ENCODE data around the gene CTCFL. TPM values are rescaled to one million over a fixed set of nuclear protein-coding genes. Genes with fewer than 3 reads are reported as not detected.

CTCFL gene
- total and polyA plus RNA-seq, 4 donors: 0.05 to 0.08 (median 0.08) TPM; not detected in 1

DNA sequence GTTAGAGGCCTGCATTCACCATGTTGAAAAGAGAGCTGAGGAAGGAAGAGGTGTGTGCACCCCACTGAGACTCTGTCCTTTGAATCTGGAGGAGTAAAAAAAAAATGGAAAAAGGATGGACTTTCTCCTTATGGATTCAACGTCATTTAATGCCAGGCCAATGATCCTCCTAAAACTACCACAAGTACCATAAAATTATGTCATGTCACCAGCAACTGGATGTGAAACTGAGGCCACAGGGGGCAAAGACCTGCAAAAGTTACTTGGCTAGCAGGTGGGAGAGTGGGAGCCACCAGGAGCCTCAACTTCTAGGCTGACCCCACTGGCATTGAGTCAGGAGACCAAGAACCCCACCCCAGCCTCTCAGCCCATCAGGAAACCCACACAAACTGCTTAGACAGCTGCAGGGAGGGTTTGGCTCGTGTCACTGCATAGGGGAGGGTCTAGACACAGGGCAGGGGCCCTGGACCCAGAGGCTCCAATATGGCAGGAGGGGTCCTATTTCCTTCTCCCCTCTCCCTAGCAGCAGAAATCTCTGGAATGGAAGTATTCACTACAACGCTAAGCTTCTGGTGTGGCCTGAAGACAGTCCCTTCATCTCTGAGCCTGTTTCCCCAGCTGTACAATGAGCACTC lies 47.0 kb upstream of the CTCFL start:
- Histone ChIP-seq H3K36me3 (ENCODE audit: control insufficient read depth in 4 of 4, insufficient read depth in 3 of 4, low read depth in 1 of 4, low read length in 3 of 4) (no peaks in the 10 kb centered on the region), H3K9ac (ENCODE audit: low read depth in 1 of 2, low read length in 2 of 2) (no peak overlapping the region), H3K9me3 (ENCODE audit: control insufficient read depth in 4 of 4, low read length in 3 of 4) (no peaks in the 10 kb centered on the region), H3K27ac (ENCODE audit: low read depth in 1 of 2, low read length in 2 of 2) (peak overlapping the region in 1 of 2 donors; percentile 40), H3K27me3 (ENCODE audit: control insufficient read depth in 4 of 4, insufficient read depth in 4 of 4, low read length in 3 of 4) (no peaks in the 10 kb centered on the region), H3K4me1 (ENCODE audit: control insufficient read depth in 4 of 4, insufficient read depth in 4 of 4, low read length in 3 of 4) (peaks cover 4 to 35% (median 16%) of the 10 kb centered on the region in 4 donors), H3K4me3 (ENCODE audit: low read depth in 1 of 3, low read length in 3 of 3) (no peak overlapping the region)
- TF ChIP-seq FOXA2 (IDR thresholded peaks at IDR 0.05): no peak
- TF ChIP-seq RXRA (IDR thresholded peaks at IDR 0.05): no peak
- no peak for TF ChIP-seq JUND (IDR thresholded peaks at IDR 0.05)
- WGBS: 79% methylated on average over 3 of the region's 3 CpGs
- no peak for DNase-seq (ENCODE audit: low spot score)

DNA sequence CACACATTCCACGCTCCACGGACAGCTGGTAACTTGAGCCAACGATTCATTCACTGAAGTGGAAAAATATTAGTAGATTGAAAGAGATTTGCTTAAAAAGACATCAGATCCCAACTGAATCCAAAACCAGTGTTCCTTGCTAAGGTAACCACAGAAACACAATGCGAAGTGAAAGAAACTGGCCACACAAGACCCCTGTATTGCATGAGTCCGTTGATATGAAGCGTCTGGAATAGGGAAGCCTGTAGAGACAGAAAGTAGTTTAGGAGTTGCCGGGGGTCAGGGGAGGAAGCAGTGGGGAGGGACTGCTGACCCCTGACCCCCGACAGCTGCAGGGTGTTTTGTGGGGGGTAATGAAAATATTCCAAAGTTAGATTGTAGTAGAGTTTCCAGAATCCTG lies 46.0 kb upstream of the CTCFL start:
- TF ChIP-seq GABPA (IDR thresholded peaks at IDR 0.05 in 1 of 2, conservative IDR thresholded peaks at IDR 0.05 in 1 of 2) (no peak), TAF1 (conservative IDR thresholded peaks at IDR 0.05) (no peak), NR2F2 (IDR thresholded peaks at IDR 0.05) (no peak), EGR1 (IDR thresholded peaks at IDR 0.05; ENCODE audit: low read depth in 2 of 2) (no peak), YY1 (IDR thresholded peaks at IDR 0.05) (no peak), SP1 (IDR thresholded peaks at IDR 0.05) (no peak), HNF4G (IDR thresholded peaks at IDR 0.05) (no peak), JUND (IDR thresholded peaks at IDR 0.05) (no peak), HNF4A (conservative IDR thresholded peaks at IDR 0.05) (no peak)
- TF ChIP-seq, protein P1, sequence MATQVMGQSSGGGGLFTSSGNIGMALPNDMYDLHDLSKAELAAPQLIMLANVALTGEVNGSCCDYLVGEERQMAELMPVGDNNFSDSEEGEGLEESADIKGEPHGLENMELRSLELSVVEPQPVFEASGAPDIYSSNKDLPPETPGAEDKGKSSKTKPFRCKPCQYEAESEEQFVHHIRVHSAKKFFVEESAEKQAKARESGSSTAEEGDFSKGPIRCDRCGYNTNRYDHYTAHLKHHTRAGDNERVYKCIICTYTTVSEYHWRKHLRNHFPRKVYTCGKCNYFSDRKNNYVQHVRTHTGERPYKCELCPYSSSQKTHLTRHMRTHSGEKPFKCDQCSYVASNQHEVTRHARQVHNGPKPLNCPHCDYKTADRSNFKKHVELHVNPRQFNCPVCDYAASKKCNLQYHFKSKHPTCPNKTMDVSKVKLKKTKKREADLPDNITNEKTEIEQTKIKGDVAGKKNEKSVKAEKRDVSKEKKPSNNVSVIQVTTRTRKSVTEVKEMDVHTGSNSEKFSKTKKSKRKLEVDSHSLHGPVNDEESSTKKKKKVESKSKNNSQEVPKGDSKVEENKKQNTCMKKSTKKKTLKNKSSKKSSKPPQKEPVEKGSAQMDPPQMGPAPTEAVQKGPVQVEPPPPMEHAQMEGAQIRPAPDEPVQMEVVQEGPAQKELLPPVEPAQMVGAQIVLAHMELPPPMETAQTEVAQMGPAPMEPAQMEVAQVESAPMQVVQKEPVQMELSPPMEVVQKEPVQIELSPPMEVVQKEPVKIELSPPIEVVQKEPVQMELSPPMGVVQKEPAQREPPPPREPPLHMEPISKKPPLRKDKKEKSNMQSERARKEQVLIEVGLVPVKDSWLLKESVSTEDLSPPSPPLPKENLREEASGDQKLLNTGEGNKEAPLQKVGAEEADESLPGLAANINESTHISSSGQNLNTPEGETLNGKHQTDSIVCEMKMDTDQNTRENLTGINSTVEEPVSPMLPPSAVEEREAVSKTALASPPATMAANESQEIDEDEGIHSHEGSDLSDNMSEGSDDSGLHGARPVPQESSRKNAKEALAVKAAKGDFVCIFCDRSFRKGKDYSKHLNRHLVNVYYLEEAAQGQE (IDR thresholded peaks at IDR 0.05): no peak
- TF ChIP-seq, protein P2, sequence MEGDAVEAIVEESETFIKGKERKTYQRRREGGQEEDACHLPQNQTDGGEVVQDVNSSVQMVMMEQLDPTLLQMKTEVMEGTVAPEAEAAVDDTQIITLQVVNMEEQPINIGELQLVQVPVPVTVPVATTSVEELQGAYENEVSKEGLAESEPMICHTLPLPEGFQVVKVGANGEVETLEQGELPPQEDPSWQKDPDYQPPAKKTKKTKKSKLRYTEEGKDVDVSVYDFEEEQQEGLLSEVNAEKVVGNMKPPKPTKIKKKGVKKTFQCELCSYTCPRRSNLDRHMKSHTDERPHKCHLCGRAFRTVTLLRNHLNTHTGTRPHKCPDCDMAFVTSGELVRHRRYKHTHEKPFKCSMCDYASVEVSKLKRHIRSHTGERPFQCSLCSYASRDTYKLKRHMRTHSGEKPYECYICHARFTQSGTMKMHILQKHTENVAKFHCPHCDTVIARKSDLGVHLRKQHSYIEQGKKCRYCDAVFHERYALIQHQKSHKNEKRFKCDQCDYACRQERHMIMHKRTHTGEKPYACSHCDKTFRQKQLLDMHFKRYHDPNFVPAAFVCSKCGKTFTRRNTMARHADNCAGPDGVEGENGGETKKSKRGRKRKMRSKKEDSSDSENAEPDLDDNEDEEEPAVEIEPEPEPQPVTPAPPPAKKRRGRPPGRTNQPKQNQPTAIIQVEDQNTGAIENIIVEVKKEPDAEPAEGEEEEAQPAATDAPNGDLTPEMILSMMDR (IDR thresholded peaks at IDR 0.05; ENCODE audit: low read depth, low read length, missing input control): no peak
- TF ChIP-seq, protein P3, sequence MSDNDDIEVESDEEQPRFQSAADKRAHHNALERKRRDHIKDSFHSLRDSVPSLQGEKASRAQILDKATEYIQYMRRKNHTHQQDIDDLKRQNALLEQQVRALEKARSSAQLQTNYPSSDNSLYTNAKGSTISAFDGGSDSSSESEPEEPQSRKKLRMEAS (IDR thresholded peaks at IDR 0.05): no peak
- peak overlapping the region in 1 of 2 donors; percentile 50 for H3K9ac ChIP-seq (ENCODE audit: low read depth in 1 of 2, low read length in 2 of 2)
- 72% methylated on average over 8 of the region's 8 CpGs for WGBS
- no peaks in the 10 kb centered on the region for H3K9me3 ChIP-seq (ENCODE audit: control insufficient read depth in 4 of 4, low read length in 3 of 4)
- peaks cover 4 to 33% (median 16%) of the 10 kb centered on the region in 4 donors for H3K4me1 ChIP-seq (ENCODE audit: control insufficient read depth in 4 of 4, insufficient read depth in 4 of 4, low read length in 3 of 4)
- peak overlapping the region; percentile 88 to 92 for H3K27ac ChIP-seq (ENCODE audit: low read depth in 1 of 2, low read length in 2 of 2)
- no peak overlapping the region for H3K4me3 ChIP-seq (ENCODE audit: low read depth in 1 of 3, low read length in 3 of 3)
- H3K27me3 ChIP-seq (ENCODE audit: control insufficient read depth in 4 of 4, insufficient read depth in 4 of 4, low read length in 3 of 4): no peaks in the 10 kb centered on the region
- no peak for DNase-seq (ENCODE audit: low spot score)
- H3K36me3 ChIP-seq (ENCODE audit: control insufficient read depth in 4 of 4, insufficient read depth in 3 of 4, low read depth in 1 of 4, low read length in 3 of 4): no peaks in the 10 kb centered on the region

Measured in liver (tissue), 9 donors.